ENCODE measurements around the gene SCUBE2.

The SCUBE2 gene

GRCh38 chr11:8971196-8971923, 120.0 kb downstream of the SCUBE2 start:
- Histone ChIP-seq H3K9me3 (ENCODE audit: low read depth, low read length) (no peaks in the 10 kb centered on the region), H3K9ac (ENCODE audit: insufficient read length) (peak overlapping the region; percentile 23), H3K4me3 (0 out of 2 replicates have a peak overlapping the region, but pooled peaks have one; percentile 1), H3K36me3 (ENCODE audit: insufficient read depth, low read length) (no peaks in the 10 kb centered on the region), H3K27ac (no peak overlapping the region)
- no peak for TF ChIP-seq POLR2AphosphoS5 (IDR thresholded peaks at IDR 0.05; ENCODE audit: borderline replicate concordance, low read depth, low read length)
- no peak for DNase-seq (ENCODE audit: low read depth, low spot score)

Measured in SK-N-MC (cell line).